Right cardiac atrium (tissue), 5 donors: Measurements from ENCODE around the gene EYA2. TPM values are rescaled to one million over a fixed set of nuclear protein-coding genes. Genes with fewer than 3 reads are reported as not detected.

Experiments
- ATAC-seq, 2 donors: fragments of 200-7000 bp; cut with Tn5 transposase; one replicate each; pipeline versions ENCODE4 v1.8.0 to v1.9.1; 2020; ENCODE audit warnings: moderate library complexity in 2 of 2, mild to moderate bottlenecking in 1 of 2
- DNase-seq, 3 donors: peaks; one replicate each; pipeline ENCODE4 v3.0.0-alpha.2; 2020
- H3K27ac ChIP-seq: one replicate; pipeline ENCODE4 v1.5.1; 2013; ENCODE audit warnings: mild to moderate bottlenecking, low read length, control low read depth, moderate library complexity
- H3K27me3 ChIP-seq: one replicate; pipeline ENCODE4 v1.6.1; 2013; ENCODE audit not compliant: control insufficient read depth, insufficient read depth
- H3K4me1 ChIP-seq: one replicate; pipeline ENCODE4 v1.6.1; 2013; ENCODE audit warnings: low read length; ENCODE audit not compliant: control insufficient read depth, insufficient read depth
- H3K4me3 ChIP-seq: one replicate; pipeline ENCODE4 v1.5.1; 2013; ENCODE audit warnings: low read length, control low read depth
- H3K9me3 ChIP-seq: one replicate; pipeline ENCODE4 v1.6.1; 2013; ENCODE audit warnings: low read length; ENCODE audit not compliant: control insufficient read depth
- WGBS: extraction: QIAGEN DNeasy Blood & Tissue Kit; methylation state at CpG from one replicate; pipeline ENCODE4 v1.1.7; 2013; 5-methylcytosine and 5-hydroxymethylcytosine counted together
- intact Hi-C, 4 donors: fragments of 100-400 bp; cut with DNase I; formaldehyde crosslinking; loops; one replicate each; pipeline versions ENCODE4 v1.11.0 to v1.14.0; 2022 to 2023
- polyA plus RNA-seq: library from polyadenylated mRNA; stranded (reverse); fragments of 200-250 nt; gene quantifications from one replicate; pipeline ENCODE4 v1.2.3, GENCODE V29; 2013
- total RNA-seq, 4 donors: library from RNA; stranded (reverse); fragmentation: NEBNext Ultra II Directional; extraction: Animal tissue kit (Norgen Biotek cat#: 25700); gene quantifications; one replicate each; pipeline ENCODE4 v1.2.1, GENCODE V29; 2021
- donor health status: healthy with polysubstance abuse.
- donor health status: DM: no; HTN: yes; CAD: no.
- donor health status: DM: no; HTN: no; CAD: no.
- donor health status: DM: no; HTN: yes; CAD: no; lungs with severe emphysema.
- donor health status: DM: yes; HTN: yes; CAD: no.

Gene EYA2
- total and polyA plus RNA-seq, 5 donors: 1.6 to 3.7 (median 3.4) TPM

DNA sequence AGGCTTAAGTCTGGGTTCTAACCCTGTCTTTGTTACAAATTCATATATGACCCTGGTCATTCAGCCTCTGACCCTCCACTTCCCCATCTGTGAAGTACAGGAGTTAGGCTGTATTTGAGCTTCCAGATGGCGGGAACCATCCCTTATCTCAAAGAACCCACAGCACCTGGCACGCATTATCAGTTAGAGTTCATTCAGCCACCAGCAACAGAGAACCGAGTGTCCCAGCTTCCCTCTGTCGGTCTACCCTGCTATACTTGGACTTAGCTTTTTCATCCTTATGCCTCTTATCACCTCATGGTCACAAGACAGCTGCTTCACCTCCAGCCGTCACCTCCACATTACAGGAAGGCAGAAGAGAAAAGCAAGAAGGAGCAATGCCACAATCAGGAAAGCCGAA lies 147.8 kb downstream of the EYA2 start:
- Histone ChIP-seq H3K27me3 (no peaks in the 10 kb centered on the region), H3K27ac (no peak overlapping the region), H3K4me1 (no peaks in the 10 kb centered on the region), H3K9me3 (no peaks in the 10 kb centered on the region), H3K4me3 (no peak overlapping the region)
- DNase-seq: no peak
- WGBS: 78% methylated on average over 6 of the region's 6 CpGs
- no peak for ATAC-seq
- intact Hi-C loops: no loop called here

DNA sequence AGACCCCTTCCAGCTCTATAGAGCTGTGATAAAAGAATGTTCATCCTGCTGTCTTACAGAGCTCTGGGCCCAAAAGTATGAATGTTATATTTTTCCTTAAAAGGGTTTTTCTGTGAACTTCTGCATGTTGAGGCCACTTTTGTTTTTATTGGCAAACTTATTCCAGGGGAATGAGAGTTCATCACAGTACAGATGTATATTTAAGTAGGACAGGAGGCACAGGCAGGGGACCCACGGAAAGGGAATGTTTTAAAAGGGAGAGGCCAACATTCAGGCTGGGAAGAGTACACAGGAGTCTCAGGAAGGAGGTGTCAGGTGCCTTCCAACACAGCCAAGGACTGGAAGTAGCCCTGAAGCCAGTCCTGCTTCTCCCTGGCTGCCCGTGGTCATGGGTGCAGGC lies 148.4 kb downstream of the EYA2 start:
- DNase-seq (no peak), ATAC-seq (no peak)
- no peaks in the 10 kb centered on the region for H3K9me3 ChIP-seq
- no peak overlapping the region for H3K4me3 ChIP-seq
- H3K27ac ChIP-seq: no peak overlapping the region
- no peaks in the 10 kb centered on the region for H3K27me3 ChIP-seq
- WGBS: 54% methylated on average over 2 of the region's 2 CpGs
- intact Hi-C loops: no loop called here
- no peaks in the 10 kb centered on the region for H3K4me1 ChIP-seq

GRCh38 chr20:47044938-47045337 lies 150.3 kb downstream of the EYA2 start:
- Histone ChIP-seq H3K4me1 (no peaks in the 10 kb centered on the region), H3K27me3 (no peaks in the 10 kb centered on the region), H3K27ac (no peak overlapping the region), H3K4me3 (no peak overlapping the region), H3K9me3 (no peaks in the 10 kb centered on the region)
- WGBS: 89% methylated on average over 1 of the region's 1 CpG
- ATAC-seq (no peak), DNase-seq (no peak)
- intact Hi-C loops: no loop called here

DNA sequence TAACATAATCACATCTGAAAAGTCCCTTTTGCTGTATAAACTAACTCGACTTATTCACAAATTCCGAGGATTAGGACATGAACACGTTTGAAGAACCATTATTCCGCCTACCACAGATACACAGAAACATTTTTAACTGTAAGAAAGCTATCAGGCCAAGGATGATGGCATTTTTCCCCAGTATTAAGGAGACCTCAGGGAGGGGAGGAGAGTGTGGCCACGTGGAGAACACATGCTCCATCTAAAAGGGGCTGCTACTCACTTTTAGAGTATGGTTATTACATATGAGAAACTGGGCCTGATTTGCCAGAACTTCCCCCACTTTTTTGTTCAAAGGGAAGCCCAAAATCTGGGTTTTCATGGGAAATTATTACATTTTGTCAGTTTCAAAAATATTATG lies 153.4 kb downstream of the EYA2 start:
- Histone ChIP-seq H3K27me3 (no peaks in the 10 kb centered on the region), H3K9me3 (no peaks in the 10 kb centered on the region), H3K27ac (no peak overlapping the region), H3K4me3 (no peak overlapping the region), H3K4me1 (no peaks in the 10 kb centered on the region)
- 76% methylated on average over 5 of the region's 5 CpGs for WGBS
- intact Hi-C loops: no loop called here
- ATAC-seq (no peak), DNase-seq (no peak)

DNA sequence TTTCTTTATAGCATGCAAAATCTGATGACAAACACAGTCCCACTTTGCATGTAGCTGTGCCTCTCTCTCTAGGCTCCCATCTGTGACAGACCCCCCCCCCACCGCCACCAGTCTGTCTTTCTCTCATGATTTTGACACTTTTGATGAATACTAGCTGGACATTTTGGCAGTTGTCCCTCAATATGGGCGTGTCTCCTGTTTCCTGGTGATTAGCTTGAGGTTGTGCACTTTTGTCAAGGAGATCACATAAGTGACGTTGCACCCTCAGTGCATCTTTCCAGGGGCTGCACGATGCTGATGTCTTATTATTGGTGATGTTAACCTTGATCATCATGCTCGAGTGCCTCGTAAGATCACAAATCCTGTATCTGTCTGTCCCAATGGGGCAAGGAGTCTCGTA lies 155.1 kb downstream of the EYA2 start:
- ATAC-seq: no peak
- intact Hi-C loops: no loop called here
- H3K27ac ChIP-seq: no peak overlapping the region
- no peak for DNase-seq
- WGBS: 55% methylated on average over 7 of the region's 7 CpGs
- H3K4me3 ChIP-seq: no peak overlapping the region
- no peaks in the 10 kb centered on the region for H3K27me3 ChIP-seq
- no peaks in the 10 kb centered on the region for H3K9me3 ChIP-seq
- H3K4me1 ChIP-seq: no peaks in the 10 kb centered on the region

DNA sequence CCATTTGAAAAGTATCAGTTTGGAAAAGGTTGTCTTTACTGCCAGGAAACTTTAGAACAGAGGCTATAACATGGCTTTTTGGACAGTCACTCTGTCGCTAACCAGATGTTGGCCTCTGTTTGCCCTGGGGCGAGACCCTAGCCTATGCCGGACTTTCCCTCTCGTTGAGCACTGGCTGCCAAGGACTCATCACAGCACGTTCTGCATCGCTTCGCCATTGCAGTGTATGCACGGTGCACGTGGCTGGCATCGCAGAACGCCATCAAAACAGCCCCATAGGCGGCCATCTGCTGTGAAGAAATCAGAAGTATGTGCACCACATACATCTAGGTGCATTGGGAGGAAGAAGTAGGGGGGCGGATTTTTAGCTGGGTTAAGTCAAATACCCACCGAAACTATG lies 156.4 kb downstream of the EYA2 start:
- no peaks in the 10 kb centered on the region for H3K4me1 ChIP-seq
- WGBS: 88% methylated on average over 14 of the region's 14 CpGs
- ATAC-seq (no peak), DNase-seq (no peak)
- H3K4me3 ChIP-seq: no peak overlapping the region
- H3K9me3 ChIP-seq: no peaks in the 10 kb centered on the region
- H3K27me3 ChIP-seq: no peaks in the 10 kb centered on the region
- H3K27ac ChIP-seq: no peak overlapping the region
- intact Hi-C loops: no loop called here

DNA sequence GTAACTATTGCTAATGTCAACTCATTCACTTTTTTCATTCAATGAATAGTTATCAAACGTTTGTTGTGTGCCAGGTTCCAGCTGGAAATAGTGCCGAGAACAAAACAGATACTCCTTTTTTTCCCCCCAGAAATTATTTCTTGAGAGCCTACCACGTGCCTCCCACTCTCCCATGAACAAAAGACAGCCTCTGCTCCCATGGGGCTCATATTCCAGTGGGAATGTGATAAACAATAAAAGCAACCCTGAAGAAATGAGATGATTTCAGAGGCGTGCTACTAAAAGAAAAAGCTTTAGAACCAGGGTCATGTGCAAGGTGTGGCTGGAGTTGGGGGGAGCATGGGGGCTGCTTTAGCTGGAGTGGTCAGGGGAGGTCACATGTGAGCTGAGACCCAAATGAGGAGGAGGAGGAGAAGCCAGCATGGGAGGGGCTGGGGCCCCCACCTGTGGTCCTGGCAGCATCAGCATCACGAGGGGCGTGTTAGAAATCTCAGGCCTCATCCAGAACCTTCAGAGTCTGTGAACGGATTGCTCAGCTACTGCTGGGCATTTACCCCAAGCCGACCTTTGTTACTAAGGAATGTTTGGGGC lies 157.4 kb downstream of the EYA2 start:
- no peak overlapping the region for H3K27ac ChIP-seq
- no peaks in the 10 kb centered on the region for H3K27me3 ChIP-seq
- intact Hi-C loops: no loop called here
- no peak overlapping the region for H3K4me3 ChIP-seq
- DNase-seq (no peak), ATAC-seq (no peak)
- WGBS: 51% methylated on average over 8 of the region's 8 CpGs
- no peaks in the 10 kb centered on the region for H3K9me3 ChIP-seq
- H3K4me1 ChIP-seq: no peaks in the 10 kb centered on the region

GRCh38 chr20:47054506-47054905 lies 159.9 kb downstream of the EYA2 start:
- intact Hi-C loops: no loop called here
- Histone ChIP-seq H3K4me1 (no peaks in the 10 kb centered on the region), H3K27ac (no peak overlapping the region), H3K4me3 (no peak overlapping the region), H3K27me3 (no peaks in the 10 kb centered on the region), H3K9me3 (no peaks in the 10 kb centered on the region)
- DNase-seq (no peak), ATAC-seq (no peak)
- 91% methylated on average over 5 of the region's 5 CpGs for WGBS

GRCh38 chr20:47054945-47055344 lies 160.3 kb downstream of the EYA2 start:
- no peak overlapping the region for H3K27ac ChIP-seq
- DNase-seq: no peak
- no peak overlapping the region for H3K4me3 ChIP-seq
- no peaks in the 10 kb centered on the region for H3K9me3 ChIP-seq
- no peaks in the 10 kb centered on the region for H3K4me1 ChIP-seq
- ATAC-seq: no peak
- intact Hi-C loops: no loop called here
- H3K27me3 ChIP-seq: no peaks in the 10 kb centered on the region
- 82% methylated on average over 6 of the region's 6 CpGs for WGBS

- H3K4me1 ChIP-seq: no peaks in the 10 kb centered on the region
- no peaks in the 10 kb centered on the region for H3K27me3 ChIP-seq
- no peak overlapping the region for H3K4me3 ChIP-seq
- 62% methylated on average over 13 of the region's 13 CpGs for WGBS
- H3K9me3 ChIP-seq: no peaks in the 10 kb centered on the region
- no peak for ATAC-seq
- DNase-seq: no peak
- intact Hi-C loops: no loop called here
- H3K27ac ChIP-seq: no peak overlapping the region
These were observed 161.2 kb downstream of the EYA2 start for GRCh38 chr20:47055699-47056369.

DNA sequence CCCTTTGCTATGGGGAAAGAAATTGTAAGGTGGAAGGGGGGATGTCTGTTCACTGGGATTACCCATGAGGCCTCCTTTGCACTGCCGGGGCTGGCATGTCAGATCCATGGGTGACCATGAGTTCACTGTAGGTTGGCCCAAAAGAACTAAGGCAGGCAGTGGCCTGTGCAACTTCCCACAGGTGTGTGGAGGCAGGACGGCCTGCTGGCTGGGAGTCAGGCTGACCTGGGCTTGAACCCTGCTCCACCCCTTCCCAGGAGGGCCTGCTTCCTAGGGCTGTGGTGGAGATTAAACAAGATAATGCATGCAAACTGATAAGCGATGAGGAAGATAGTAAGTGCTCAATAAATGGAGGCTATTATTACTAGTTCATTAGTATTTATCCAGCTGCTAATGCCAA lies 163.0 kb downstream of the EYA2 start:
- Histone ChIP-seq H3K4me1 (no peaks in the 10 kb centered on the region), H3K27ac (no peak overlapping the region), H3K4me3 (no peak overlapping the region), H3K9me3 (no peaks in the 10 kb centered on the region), H3K27me3 (no peaks in the 10 kb centered on the region)
- WGBS: 75% methylated on average over 3 of the region's 3 CpGs
- ATAC-seq (no peak), DNase-seq (no peak)
- intact Hi-C loops: no loop called here

DNA sequence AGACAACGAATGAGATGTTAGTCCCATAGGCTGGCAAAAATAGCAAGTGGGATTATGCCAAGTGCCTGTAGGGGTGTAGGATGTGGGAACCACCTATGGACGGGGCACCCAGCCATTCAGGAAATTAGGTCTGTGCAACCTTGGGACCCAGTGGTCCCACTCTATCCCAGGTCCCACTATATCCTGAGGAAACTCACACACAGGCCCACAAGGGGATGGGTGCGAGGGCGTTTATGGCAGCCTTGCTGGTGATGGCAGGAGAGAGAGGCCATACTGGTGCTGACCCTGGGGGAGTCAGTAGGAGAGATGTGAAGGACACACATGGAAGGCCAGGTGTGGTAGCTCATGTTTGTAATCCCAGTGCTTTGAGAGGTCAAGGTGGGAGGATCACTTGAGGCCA lies 163.6 kb downstream of the EYA2 start:
- Histone ChIP-seq H3K27me3 (no peaks in the 10 kb centered on the region), H3K9me3 (no peaks in the 10 kb centered on the region), H3K4me1 (no peaks in the 10 kb centered on the region), H3K4me3 (no peak overlapping the region), H3K27ac (no peak overlapping the region)
- intact Hi-C loops: no loop called here
- DNase-seq (no peak), ATAC-seq (no peak)
- WGBS: 89% methylated on average over 4 of the region's 4 CpGs
